ENCODE results near the gene ST6GAL1. TPM values are rescaled to one million over a fixed set of nuclear protein-coding genes. Genes with fewer than 3 reads are reported as not detected.

Gene ST6GAL1
- total RNA-seq, 1 experiment from 2014 or later: 25.6 TPM

DNA sequence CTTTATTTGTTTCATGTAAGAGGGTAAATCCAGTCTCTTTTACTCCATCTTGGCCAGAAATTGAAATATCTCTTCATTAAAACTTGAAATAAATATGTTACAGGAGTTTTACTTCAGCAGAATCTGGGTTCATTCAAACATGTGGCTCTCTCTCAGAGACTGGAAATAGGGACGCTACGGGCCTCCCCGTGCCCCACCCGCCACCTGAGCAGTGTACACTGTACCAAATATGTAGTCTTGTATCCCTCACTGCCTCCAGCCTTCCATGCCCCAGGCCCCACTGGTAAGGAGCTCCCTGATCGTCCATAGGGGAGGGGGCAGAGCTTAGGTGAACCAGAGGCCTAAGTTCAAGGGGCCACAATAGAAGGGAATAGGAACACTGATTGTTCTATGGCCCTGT lies 172.9 kb downstream of the ST6GAL1 start:
- H3F3A ChIP-seq (ENCODE audit: insufficient read depth, low read depth): peaks cover 6% of the 10 kb centered on the region
- H3K27me3 ChIP-seq (ENCODE audit: insufficient read depth, low read depth): no peaks in the 10 kb centered on the region
- no TSS peak for BruUV-seq (replicated peaks)
- no peak overlapping the region for H3K27ac ChIP-seq
- no peaks in the 10 kb centered on the region for H3K79me2 ChIP-seq (ENCODE audit: low read depth)
- H3K4me2 ChIP-seq: no peak overlapping the region
- no peak overlapping the region for H2AFZ ChIP-seq
- 0 out of 2 replicates have a peak, but pooled peaks cover 8% of the 10 kb centered on the region for H3K9me2 ChIP-seq (ENCODE audit: insufficient read depth)
- no peak overlapping the region for H3K4me3 ChIP-seq
- ChIA-PET POLR2A (ENCODE audit: unreplicated experiment) (no interaction called here), CTCF (no interaction called here)
- H3K36me3 ChIP-seq (ENCODE audit: low read depth): no peaks in the 10 kb centered on the region
- no peaks in the 10 kb centered on the region for H4K20me1 ChIP-seq (ENCODE audit: insufficient read depth)
- peaks cover 10% of the 10 kb centered on the region for H3K4me1 ChIP-seq (replicated peaks; ENCODE audit: insufficient read depth)
- intact Hi-C loops (cut with micrococcal nuclease; ENCODE audit: unreplicated experiment): no loop called here
- TF ChIP-seq, protein P1, sequence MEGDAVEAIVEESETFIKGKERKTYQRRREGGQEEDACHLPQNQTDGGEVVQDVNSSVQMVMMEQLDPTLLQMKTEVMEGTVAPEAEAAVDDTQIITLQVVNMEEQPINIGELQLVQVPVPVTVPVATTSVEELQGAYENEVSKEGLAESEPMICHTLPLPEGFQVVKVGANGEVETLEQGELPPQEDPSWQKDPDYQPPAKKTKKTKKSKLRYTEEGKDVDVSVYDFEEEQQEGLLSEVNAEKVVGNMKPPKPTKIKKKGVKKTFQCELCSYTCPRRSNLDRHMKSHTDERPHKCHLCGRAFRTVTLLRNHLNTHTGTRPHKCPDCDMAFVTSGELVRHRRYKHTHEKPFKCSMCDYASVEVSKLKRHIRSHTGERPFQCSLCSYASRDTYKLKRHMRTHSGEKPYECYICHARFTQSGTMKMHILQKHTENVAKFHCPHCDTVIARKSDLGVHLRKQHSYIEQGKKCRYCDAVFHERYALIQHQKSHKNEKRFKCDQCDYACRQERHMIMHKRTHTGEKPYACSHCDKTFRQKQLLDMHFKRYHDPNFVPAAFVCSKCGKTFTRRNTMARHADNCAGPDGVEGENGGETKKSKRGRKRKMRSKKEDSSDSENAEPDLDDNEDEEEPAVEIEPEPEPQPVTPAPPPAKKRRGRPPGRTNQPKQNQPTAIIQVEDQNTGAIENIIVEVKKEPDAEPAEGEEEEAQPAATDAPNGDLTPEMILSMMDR (conservative IDR thresholded peaks at IDR 0.05): no peak
- no peak for TF ChIP-seq EZH2 (IDR thresholded peaks at IDR 0.05; ENCODE audit: low read depth)
- DNase-seq: no peak
- peaks cover 5% of the 10 kb centered on the region; the same call in 1 of the 2 replicates for H3K9me3 ChIP-seq (ENCODE audit: insufficient read depth, low read depth)

DNA sequence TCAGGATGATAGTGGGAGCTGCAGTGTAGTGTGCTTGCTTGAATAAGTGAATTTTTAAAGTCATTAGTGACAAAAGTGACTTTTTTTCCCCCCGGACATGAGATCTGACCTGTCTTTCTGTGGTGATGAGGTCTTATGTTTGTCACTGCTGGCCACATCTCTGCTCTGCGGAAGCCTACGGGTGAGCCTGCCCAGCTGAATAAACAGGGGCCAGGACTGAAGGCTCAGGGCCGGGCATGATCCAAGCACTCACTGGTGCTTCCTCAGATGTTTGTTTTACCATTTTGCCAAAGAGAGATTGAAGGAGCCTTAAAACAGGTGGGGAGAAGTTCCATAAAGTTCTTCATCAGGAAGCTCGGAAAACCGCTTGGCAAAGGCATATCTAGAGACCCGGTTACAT lies 174.0 kb downstream of the ST6GAL1 start:
- 0 out of 2 replicates have a peak, but pooled peaks cover 8% of the 10 kb centered on the region for H3K9me2 ChIP-seq (ENCODE audit: insufficient read depth)
- CTCF ChIA-PET: no interaction called here
- intact Hi-C loops (cut with micrococcal nuclease; ENCODE audit: unreplicated experiment): no loop called here
- no peaks in the 10 kb centered on the region for H3K27me3 ChIP-seq (ENCODE audit: insufficient read depth, low read depth)
- H3K4me3 ChIP-seq: no peak overlapping the region
- DNase-seq: no peak
- POLR2A ChIA-PET (ENCODE audit: unreplicated experiment): no interaction called here
- no peaks in the 10 kb centered on the region for H3K36me3 ChIP-seq (ENCODE audit: low read depth)
- no peak overlapping the region for H3K4me2 ChIP-seq
- TF ChIP-seq, protein P1 (conservative IDR thresholded peaks at IDR 0.05): no peak
- no peak for TF ChIP-seq EZH2 (IDR thresholded peaks at IDR 0.05; ENCODE audit: low read depth)
- peaks cover under 1% of the 10 kb centered on the region for H3K4me1 ChIP-seq (replicated peaks; ENCODE audit: insufficient read depth)
- no TSS peak for BruUV-seq (replicated peaks)
- no peaks in the 10 kb centered on the region for H3K9me3 ChIP-seq (ENCODE audit: insufficient read depth, low read depth)
- H3K79me2 ChIP-seq (ENCODE audit: low read depth): no peaks in the 10 kb centered on the region
- no peak overlapping the region for H2AFZ ChIP-seq
- no peak overlapping the region for H3K27ac ChIP-seq
- H3F3A ChIP-seq (ENCODE audit: insufficient read depth, low read depth): no peaks in the 10 kb centered on the region; the same call in 1 of the 2 replicates
- H4K20me1 ChIP-seq (ENCODE audit: insufficient read depth): no peaks in the 10 kb centered on the region

DNA sequence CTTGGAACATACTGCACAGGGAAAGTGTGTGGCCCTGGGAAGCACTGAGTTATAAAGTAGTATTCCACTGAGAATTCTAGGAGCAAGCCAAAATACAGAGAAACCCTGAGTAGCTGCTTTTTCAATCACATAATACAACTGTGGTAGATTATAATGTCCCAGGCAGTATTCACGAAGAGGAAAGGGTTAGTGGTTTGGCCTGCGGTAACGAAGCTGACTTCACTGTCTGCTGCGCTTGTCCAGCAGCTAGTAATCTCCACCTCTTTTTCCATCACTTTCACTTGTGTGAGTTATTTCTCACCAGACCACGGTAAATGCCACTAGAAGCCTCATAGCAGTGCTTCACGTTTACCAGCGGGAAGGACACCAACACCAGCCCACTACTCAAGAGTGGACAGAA lies 174.6 kb downstream of the ST6GAL1 start:
- Histone ChIP-seq H3K4me2 (no peak overlapping the region), H3K36me3 (ENCODE audit: low read depth) (no peaks in the 10 kb centered on the region), H3K9me3 (ENCODE audit: insufficient read depth, low read depth) (no peaks in the 10 kb centered on the region), H2AFZ (no peak overlapping the region), H3F3A (ENCODE audit: insufficient read depth, low read depth) (no peaks in the 10 kb centered on the region; the same call in 1 of the 2 replicates), H3K4me1 (replicated peaks; ENCODE audit: insufficient read depth) (no peaks in the 10 kb centered on the region), H3K4me3 (no peak overlapping the region), H3K79me2 (ENCODE audit: low read depth) (no peaks in the 10 kb centered on the region), H3K9me2 (ENCODE audit: insufficient read depth) (0 out of 2 replicates have a peak, but pooled peaks cover 8% of the 10 kb centered on the region), H4K20me1 (ENCODE audit: insufficient read depth) (no peaks in the 10 kb centered on the region), H3K27me3 (ENCODE audit: insufficient read depth, low read depth) (no peaks in the 10 kb centered on the region), H3K27ac (no peak overlapping the region)
- no TSS peak for BruUV-seq (replicated peaks)
- POLR2A ChIA-PET (ENCODE audit: unreplicated experiment): no interaction called here
- intact Hi-C loops (cut with micrococcal nuclease; ENCODE audit: unreplicated experiment): no loop called here
- TF ChIP-seq, protein P1 (conservative IDR thresholded peaks at IDR 0.05): no peak
- TF ChIP-seq EZH2 (IDR thresholded peaks at IDR 0.05; ENCODE audit: low read depth): no peak
- CTCF ChIA-PET: no interaction called here
- no peak for DNase-seq

Measured in PC-9 (cell line).